ENCODE results near the gene ZNF556. TPM values are rescaled to one million over a fixed set of nuclear protein-coding genes. Genes with fewer than 3 reads are reported as not detected.

The ZNF556 gene
- total and polyA plus RNA-seq, 2 experiments from 2014 or later = not detected

- Mint-ChIP-seq H3K27me3 (ENCODE audit: insufficient read depth, low read depth, poor library complexity) (peaks cover 20% of the 10 kb centered on the region), H3K36me3 (ENCODE audit: low read depth) (peaks cover 48% of the 10 kb centered on the region), H3K4me3 (peak overlapping the region; percentile 80), H3K27ac (no peak overlapping the region), H3K9me3 (peaks cover 55% of the 10 kb centered on the region), H3K4me1 (peaks cover 5% of the 10 kb centered on the region)
- 0 out of 2 replicates have a peak overlapping the region, but pooled peaks have one; percentile 18 for H2AFZ ChIP-seq
- no peak overlapping the region for H3K27ac ChIP-seq (ENCODE audit: low read depth)
- DNase-seq (ENCODE audit: low spot score) (peak; percentile 13), ATAC-seq (peak; percentile 7)
- H3K36me3 ChIP-seq (ENCODE audit: insufficient read depth) = no peaks in the 10 kb centered on the region
- H3K79me2 ChIP-seq (replicated peaks; ENCODE audit: insufficient read depth) = peaks cover 24% of the 10 kb centered on the region
- TF ChIP-seq ZNF331 (CRISPR knock-in tag; IDR thresholded peaks at IDR 0.05; ENCODE audit: low read depth) = no peak
- no peak for TF ChIP-seq NANOG (IDR thresholded peaks at IDR 0.05; ENCODE audit: borderline replicate concordance)
- TF ChIP-seq STAT1 (IDR thresholded peaks at IDR 0.05; ENCODE audit: unreplicated experiment) = no peak
- no peak for TF ChIP-seq CREB1 (CRISPR knock-in tag; IDR thresholded peaks at IDR 0.05; ENCODE audit: low read depth)
- TF ChIP-seq ETS1 (IDR thresholded peaks at IDR 0.05) = no peak
- TF ChIP-seq EZH2 (IDR thresholded peaks at IDR 0.05; ENCODE audit: low read depth, unreplicated experiment) = no peak
- no peak for TF ChIP-seq REST (IDR thresholded peaks at IDR 0.05; ENCODE audit: unreplicated experiment)
- no peak for TF ChIP-seq EZH2phosphoT487 (IDR thresholded peaks at IDR 0.05; ENCODE audit: unreplicated experiment)
- no peak for TF ChIP-seq ZNF462 (CRISPR knock-in tag; IDR thresholded peaks at IDR 0.05)
- TF ChIP-seq JUNB (IDR thresholded peaks at IDR 0.05; ENCODE audit: unreplicated experiment) = no peak
- no peak for TF ChIP-seq POLR2AphosphoS5 (IDR thresholded peaks at IDR 0.05; ENCODE audit: low read depth)
- no peak for TF ChIP-seq ZNF114 (CRISPR knock-in tag; IDR thresholded peaks at IDR 0.05)
- TF ChIP-seq CTCF (conservative IDR thresholded peaks at IDR 0.05; ENCODE audit: low read depth in 2 of 2) = no peak
- no peaks in the 10 kb centered on the region for H3K9me2 ChIP-seq (ENCODE audit: insufficient read depth)
- peaks cover 6% of the 10 kb centered on the region; the same call in 1 of the 2 replicates for H3K4me1 ChIP-seq (ENCODE audit: insufficient read depth)
- H3K4me3 ChIP-seq = peak overlapping the region; percentile 66
- H3K27me3 ChIP-seq (ENCODE audit: insufficient read depth) = peaks cover 8% of the 10 kb centered on the region; the same call in 1 of the 2 replicates
- H4K20me1 ChIP-seq (replicated peaks; ENCODE audit: insufficient read depth) = peaks cover 4% of the 10 kb centered on the region
- no peaks in the 10 kb centered on the region for H3F3A ChIP-seq (replicated peaks; ENCODE audit: low read depth)
- H3K4me2 ChIP-seq = peak overlapping the region; percentile 89
These were observed 25.1 kb upstream of the ZNF556 start for GRCh38 chr19:2841855-2842574.

Measured in GM23338 (cell line).